K562 (cell line): Measurements from ENCODE around the gene SEC31A. TPM values are rescaled to one million over a fixed set of nuclear protein-coding genes. Genes with fewer than 3 reads are reported as not detected.

ENCODE experiments used
- ATAC-seq: fragments of 200-7000 bp; cut with Tn5 transposase; 3 replicates; pipeline ENCODE4 v1.9.1; 2020; ENCODE audit warnings: moderate library complexity
- BruUV-seq: library from RNA; stranded (reverse); fragments of 400-500 nt; replicated peaks from 2 replicates; lab custom pipeline; 2021; lab: Mats Ljungman, UMichigan
- CTCF ChIA-PET: fragments of 300-600 bp; formaldehyde crosslinking; extraction: SDS; loops from one replicate; lab custom pipeline; 2021; ENCODE audit warnings: low intra/inter-chr PET ratio; lab: Yijun Ruan, JAX
- POLR2A ChIA-PET: fragments of 300-600, 350-650 bp; sonication (Branson Sonifier 250); formaldehyde crosslinking; extraction: SDS; loops from one replicate; lab custom pipeline; 2021; ENCODE audit warnings: antibody characterized with exemption, inconsistent platforms; lab: Yijun Ruan, JAX
- DNase-seq, 4 experiments: peaks; one replicate each; pipeline versions ENCODE4 v3.0.0 to v3.0.0-alpha.2; 2011 to 2018; ENCODE audit warnings: low spot score in 3 of 4, mixed read lengths in 3 of 4; ENCODE audit errors: extremely low read depth in 1 of 4
- FAIRE-seq: peaks from 2 replicates; lab custom pipeline; 2011; peaks lifted over from hg19 to GRCh38; lab: Jason Lieb, UNC
- H2AFZ ChIP-seq: 2 replicates; pipeline ENCODE4 v1.6.0; 2011; ENCODE audit warnings: low read depth, low read length, control low read depth, inconsistent platforms
- H3K27ac ChIP-seq: fragments of 200-600 bp; 3 replicates; pipeline ENCODE4 v1.8.0; 2011; ENCODE audit warnings: low read depth, mild to moderate bottlenecking, control low read depth, inconsistent platforms, low read length, moderate library complexity, mixed read lengths; ENCODE audit errors: extremely low read depth
- H3K27me3 ChIP-seq, 2 experiments: fragments of 300-600 bp in 1 of 2; 2 replicates in 1 of 2; 3 replicates in 1 of 2; pipeline versions ENCODE4 v1.6.0 to v1.8.0; 2011; ENCODE audit warnings: inconsistent platforms in 2 of 2, low read length in 2 of 2, mild to moderate bottlenecking in 1 of 2, mixed read lengths in 1 of 2, moderate library complexity in 1 of 2; ENCODE audit not compliant: control insufficient read depth in 2 of 2, insufficient read depth in 2 of 2
- H3K36me3 ChIP-seq: fragments of 300-600 bp; 3 replicates; pipeline ENCODE4 v1.8.0; 2011; ENCODE audit warnings: mild to moderate bottlenecking, low read length, inconsistent platforms; ENCODE audit not compliant: control insufficient read depth, insufficient read depth
- H3K4me1 ChIP-seq, 2 experiments: fragments of 200-600 bp in 1 of 2; replicated peaks in 1 of 2; 2 replicates in 1 of 2; 3 replicates in 1 of 2; pipeline versions ENCODE4 v1.5.1 to v1.8.0; 2011; ENCODE audit warnings: inconsistent platforms in 2 of 2, low read length in 2 of 2, mild to moderate bottlenecking in 1 of 2, mixed read lengths in 1 of 2, moderate library complexity in 1 of 2; ENCODE audit not compliant: control insufficient read depth in 2 of 2, insufficient read depth in 2 of 2
- H3K4me2 ChIP-seq: 2 replicates; pipeline ENCODE4 v1.6.1; 2011; ENCODE audit warnings: low read length, control low read depth, inconsistent platforms, mixed read lengths; ENCODE audit not compliant: insufficient read depth
- H3K4me3 ChIP-seq: fragments of 200-600 bp; sonication (generic), shearing (Covaris generic); 2 replicates; pipeline ENCODE4 v1.5.1; 2016; ENCODE audit warnings: control low read depth, inconsistent platforms
- H3K79me2 ChIP-seq: fragments of 200-600 bp; 3 replicates; pipeline ENCODE4 v1.8.0; 2011; ENCODE audit warnings: low read length, inconsistent platforms; ENCODE audit not compliant: control insufficient read depth, insufficient read depth
- H3K9ac ChIP-seq, 2 experiments: 2 replicates each; pipeline versions ENCODE4 v1.6.0 to v1.6.1; 2011; ENCODE audit warnings: low read depth in 2 of 2, low read length in 2 of 2, control low read depth in 1 of 2, inconsistent platforms in 1 of 2, mild to moderate bottlenecking in 1 of 2, mixed read lengths in 1 of 2; ENCODE audit not compliant: insufficient read depth in 1 of 2
- H3K9me1 ChIP-seq: one replicate; pipeline ENCODE4 v1.6.0; 2011; ENCODE audit warnings: inconsistent platforms, mild to moderate bottlenecking, low read length, moderate library complexity; ENCODE audit not compliant: control insufficient read depth, insufficient read depth
- H3K9me3 ChIP-seq: replicated peaks from 2 replicates; pipeline ENCODE4 v1.5.1; 2011; ENCODE audit warnings: low read depth, low read length, inconsistent platforms; ENCODE audit not compliant: control insufficient read depth, insufficient read depth
- H4K20me1 ChIP-seq: replicated peaks from 2 replicates; pipeline ENCODE4 v1.6.1; 2011; ENCODE audit warnings: low read length, inconsistent platforms, mixed read lengths; ENCODE audit not compliant: control insufficient read depth, insufficient read depth
- BCL6 ChIP-seq: fragments of 250-450 bp; sonication (Bioruptor Pico); IDR thresholded peaks from 2 replicates; pipeline ENCODE4 v1.4.0; 2020
- BCOR ChIP-seq: fragments of 450-650 bp; IDR thresholded peaks from 2 replicates; pipeline ENCODE4 v1.6.1; 2016
- GATAD2B ChIP-seq: fragments of 450-650 bp; IDR thresholded peaks from 2 replicates; pipeline ENCODE4 v1.6.1; 2017; ENCODE audit warnings: mild to moderate bottlenecking, borderline replicate concordance
- ID3 ChIP-seq, 2 experiments: fragments of 250-450 bp in 1 of 2; fragments of 450-650 bp in 1 of 2; sonication (Bioruptor Pico) in 1 of 2; IDR thresholded peaks; 2 replicates each; pipeline versions ENCODE4 v1.6.1 to v1.8.0; 2016 to 2021; ENCODE audit warnings: mild to moderate bottlenecking in 2 of 2, moderate library complexity in 2 of 2, missing compliant biosample characterization in 1 of 2, missing genetic modification characterization in 1 of 2
- ILF3 ChIP-seq: fragments of 450-650 bp; IDR thresholded peaks from 2 replicates; pipeline ENCODE4 v1.6.1; 2018; ENCODE audit warnings: antibody characterized with exemption, mild to moderate bottlenecking, moderate library complexity, borderline replicate concordance
- MEF2A ChIP-seq: IDR thresholded peaks from 2 replicates; pipeline ENCODE4 v1.6.1; 2011; ENCODE audit warnings: low read depth, mild to moderate bottlenecking, low read length, moderate library complexity; ENCODE audit not compliant: control insufficient read depth
- NCOA4 ChIP-seq: fragments of 450-650 bp; IDR thresholded peaks from 2 replicates; pipeline ENCODE4 v1.6.1; 2018; ENCODE audit warnings: mild to moderate bottlenecking; ENCODE audit not compliant: partially characterized antibody
- SIN3B ChIP-seq: fragments of 450-650 bp; IDR thresholded peaks from 2 replicates; pipeline ENCODE4 v1.6.1; 2017; ENCODE audit warnings: low read depth, mild to moderate bottlenecking, moderate library complexity
- SIX5 ChIP-seq, 2 experiments: IDR thresholded peaks; 2 replicates each; pipeline ENCODE4 v1.6.1; 2011; ENCODE audit warnings: low read length in 2 of 2, borderline replicate concordance in 1 of 2, low read depth in 1 of 2, mild to moderate bottlenecking in 1 of 2, moderate library complexity in 1 of 2; ENCODE audit not compliant: insufficient read depth in 1 of 2
- TFE3 ChIP-seq: fragments of 450-650 bp; formaldehyde crosslinking; IDR thresholded peaks from 2 replicates; pipeline ENCODE4 v1.4.0; 2020; ENCODE audit warnings: mild to moderate bottlenecking, mixed read lengths
- ZFX ChIP-seq: sonication (generic); formaldehyde crosslinking; IDR thresholded peaks from 2 replicates; pipeline ENCODE4 v1.8.0; 2022; ENCODE audit warnings: mild to moderate bottlenecking, missing genetic modification reagents, moderate library complexity
- ZNF253 ChIP-seq: fragments of 250-450 bp; sonication (Bioruptor Pico); conservative IDR thresholded peaks from 2 replicates; pipeline ENCODE4 v1.6.1; 2021; ENCODE audit warnings: mild to moderate bottlenecking
- ZNF696 ChIP-seq: fragments of 250-450 bp; sonication (Bioruptor Pico); conservative IDR thresholded peaks from 2 replicates; pipeline ENCODE4 v1.4.0; 2020; ENCODE audit warnings: mild to moderate bottlenecking, moderate library complexity
- WGBS: fragments of 100-300 bp; shearing (Covaris generic); methylation state at CpG from one replicate; pipeline ENCODE4 v1.1.6; 2016; ENCODE audit warnings: low coverage, mixed read lengths; ENCODE audit not compliant: insufficient coverage; ENCODE audit errors: missing lambda C conversion rate; 5-methylcytosine and 5-hydroxymethylcytosine counted together
- in situ Hi-C: fragments of 300-500 bp; cut with MboI; formaldehyde crosslinking; loops from 4 replicates; pipeline ENCODE4 v1.15.0; 2018; ENCODE audit warnings: inconsistent platforms, mixed read lengths
- intact Hi-C: fragments of 100-400 bp; cut with micrococcal nuclease; formaldehyde crosslinking; loops from 2 replicates; pipeline ENCODE4 v1.14.2; 2022
- polyA plus RNA-seq, 8 experiments: library from polyadenylated mRNA; depleted of rRNA in 4 of 8; stranded (reverse) in 5 of 8; unstranded in 3 of 8; fragments of >200 nt; fragmentation: Nextera tagmentation in 2 of 8; fragmentation: Illumina TruSeq in 1 of 8; extraction: Ambion mirVana in 2 of 8; extraction: Trizol in 1 of 8; gene quantifications; 2 replicates each; pipeline versions ENCODE4 v1.2.1 to v1.2.3, GENCODE V29; 2011 to 2014; ENCODE audit warnings: inconsistent platforms in 1 of 8, missing spikeins in 1 of 8
- total RNA-seq, 7 experiments: library from RNA; depleted of rRNA in 6 of 7; stranded (reverse); fragments of >200 nt in 6 of 7; fragmentation: Illumina TruSeq in 2 of 7; extraction: Trizol in 2 of 7; gene quantifications; 2 replicates each; pipeline versions ENCODE4 v1.2.1 to v1.2.3, GENCODE V29; 2011 to 2021; ENCODE audit warnings: low replicate concordance in 1 of 7

The SEC31A gene
- total and polyA plus RNA-seq, 9 of the 15 experiments (the other 6 are each of a cell fraction or from before 2014, with no cell fraction given) = 78.9 to 241 (median 173) TPM

- no peak for TF ChIP-seq ILF3
- in situ Hi-C loops = no loop called here
- CTCF ChIA-PET = no interaction called here
Observed at GRCh38 chr4:82930848-82931755, 40.1 kb upstream of the SEC31A start.

GRCh38 chr4:82921795-82922194 lies 30.8 kb upstream of the SEC31A start:
- Histone ChIP-seq H3K27me3 (no peaks in the 10 kb centered on the region), H3K9me1 (no peaks in the 10 kb centered on the region), H3K36me3 (peaks cover 15% of the 10 kb centered on the region; the same call in 2 of the 3 replicates), H4K20me1 (no peaks in the 10 kb centered on the region), H2AFZ (no peak overlapping the region), H3K4me3 (no peak overlapping the region), H3K79me2 (no peaks in the 10 kb centered on the region), H3K4me2 (no peak overlapping the region), H3K9me3 (no peaks in the 10 kb centered on the region), H3K9ac (no peak overlapping the region), H3K27ac (no peak overlapping the region), H3K4me1 (no peaks in the 10 kb centered on the region)
- in situ Hi-C loops (no loop called here), intact Hi-C loops (no loop called here)
- ChIA-PET CTCF (no interaction called here), POLR2A (interaction anchor here (0.6 to 1.1 kb wide), 2 partner anchors 15 to 22 kb away, joined by 3 read pairs; partner anchors contain the start of gene THAP9)
- BruUV-seq = no TSS peak
- ATAC-seq (peak; percentile 54; the same call in 2 of the 3 replicates), FAIRE-seq (no peak), DNase-seq (no peak)
- TF ChIP-seq BCL6 (CRISPR knock-in tag) (no peak), ZFX (CRISPR knock-in tag) (no peak), TFE3 (CRISPR knock-in tag) (no peak), SIX5 (IDR thresholded peaks at IDR 0.05; ENCODE audit: borderline replicate concordance in 1 of 2, insufficient read depth in 1 of 2, low read depth in 1 of 2, low read length in 2 of 2) (no peak), NCOA4 (no peak), BCOR (no peak), ZNF253 (CRISPR knock-in tag) (no peak), MEF2A (no peak), ZNF696 (no peak), SIN3B (no peak), GATAD2B (no peak), ID3 (CRISPR knock-in tag; IDR thresholded peaks at IDR 0.05) (no peak), ID3 (tag; IDR thresholded peaks at IDR 0.05) (no peak)

More at GRCh38 chr4:82930848-82931755, 40.1 kb upstream of the SEC31A start:
- H3K27ac ChIP-seq = no peak overlapping the region
- H3K4me2 ChIP-seq = no peak overlapping the region
- no peaks in the 10 kb centered on the region for H4K20me1 ChIP-seq
- no peaks in the 10 kb centered on the region for H3K4me1 ChIP-seq
- no peak overlapping the region for H2AFZ ChIP-seq
- WGBS = 77% methylated on average over 5 of the region's 5 CpGs
- peaks cover 54% of the 10 kb centered on the region for H3K36me3 ChIP-seq
- POLR2A ChIA-PET = no interaction called here
- no peak overlapping the region for H3K4me3 ChIP-seq
- no peak overlapping the region for H3K9ac ChIP-seq
- no peak for ATAC-seq
- no peaks in the 10 kb centered on the region for H3K9me3 ChIP-seq
- FAIRE-seq = peak; percentile 29
- no peak for DNase-seq
- no TSS peak for BruUV-seq
- no peaks in the 10 kb centered on the region for H3K79me2 ChIP-seq
- H3K9me1 ChIP-seq = no peaks in the 10 kb centered on the region
- H3K27me3 ChIP-seq = no peaks in the 10 kb centered on the region
- intact Hi-C loops = no loop called here
